ENCODE results near the gene MKRN1. TPM values are rescaled to one million over a fixed set of nuclear protein-coding genes. Genes with fewer than 3 reads are reported as not detected.

MKRN1 gene
- total RNA-seq, 1 donor from 2014 or later: 69.2 TPM

GRCh38 chr7:140484479-140484878, 5.2 kb upstream of the MKRN1 start:
- DNase-seq (ENCODE audit: low read depth): no peak
- H3K4me3 ChIP-seq (ENCODE audit: low read depth, low read length): no peak overlapping the region
- TF ChIP-seq, protein P1, sequence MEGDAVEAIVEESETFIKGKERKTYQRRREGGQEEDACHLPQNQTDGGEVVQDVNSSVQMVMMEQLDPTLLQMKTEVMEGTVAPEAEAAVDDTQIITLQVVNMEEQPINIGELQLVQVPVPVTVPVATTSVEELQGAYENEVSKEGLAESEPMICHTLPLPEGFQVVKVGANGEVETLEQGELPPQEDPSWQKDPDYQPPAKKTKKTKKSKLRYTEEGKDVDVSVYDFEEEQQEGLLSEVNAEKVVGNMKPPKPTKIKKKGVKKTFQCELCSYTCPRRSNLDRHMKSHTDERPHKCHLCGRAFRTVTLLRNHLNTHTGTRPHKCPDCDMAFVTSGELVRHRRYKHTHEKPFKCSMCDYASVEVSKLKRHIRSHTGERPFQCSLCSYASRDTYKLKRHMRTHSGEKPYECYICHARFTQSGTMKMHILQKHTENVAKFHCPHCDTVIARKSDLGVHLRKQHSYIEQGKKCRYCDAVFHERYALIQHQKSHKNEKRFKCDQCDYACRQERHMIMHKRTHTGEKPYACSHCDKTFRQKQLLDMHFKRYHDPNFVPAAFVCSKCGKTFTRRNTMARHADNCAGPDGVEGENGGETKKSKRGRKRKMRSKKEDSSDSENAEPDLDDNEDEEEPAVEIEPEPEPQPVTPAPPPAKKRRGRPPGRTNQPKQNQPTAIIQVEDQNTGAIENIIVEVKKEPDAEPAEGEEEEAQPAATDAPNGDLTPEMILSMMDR (conservative IDR thresholded peaks at IDR 0.05; ENCODE audit: low read depth, low read length): no peak

GRCh38 chr7:140479739-140480084, 407 bp upstream of the MKRN1 start:
- DNase-seq (ENCODE audit: low read depth): no peak
- peak overlapping the region; percentile 83 for H3K4me3 ChIP-seq (ENCODE audit: low read depth, low read length)
- TF ChIP-seq, protein P1 (conservative IDR thresholded peaks at IDR 0.05; ENCODE audit: low read depth, low read length): no peak

DNA sequence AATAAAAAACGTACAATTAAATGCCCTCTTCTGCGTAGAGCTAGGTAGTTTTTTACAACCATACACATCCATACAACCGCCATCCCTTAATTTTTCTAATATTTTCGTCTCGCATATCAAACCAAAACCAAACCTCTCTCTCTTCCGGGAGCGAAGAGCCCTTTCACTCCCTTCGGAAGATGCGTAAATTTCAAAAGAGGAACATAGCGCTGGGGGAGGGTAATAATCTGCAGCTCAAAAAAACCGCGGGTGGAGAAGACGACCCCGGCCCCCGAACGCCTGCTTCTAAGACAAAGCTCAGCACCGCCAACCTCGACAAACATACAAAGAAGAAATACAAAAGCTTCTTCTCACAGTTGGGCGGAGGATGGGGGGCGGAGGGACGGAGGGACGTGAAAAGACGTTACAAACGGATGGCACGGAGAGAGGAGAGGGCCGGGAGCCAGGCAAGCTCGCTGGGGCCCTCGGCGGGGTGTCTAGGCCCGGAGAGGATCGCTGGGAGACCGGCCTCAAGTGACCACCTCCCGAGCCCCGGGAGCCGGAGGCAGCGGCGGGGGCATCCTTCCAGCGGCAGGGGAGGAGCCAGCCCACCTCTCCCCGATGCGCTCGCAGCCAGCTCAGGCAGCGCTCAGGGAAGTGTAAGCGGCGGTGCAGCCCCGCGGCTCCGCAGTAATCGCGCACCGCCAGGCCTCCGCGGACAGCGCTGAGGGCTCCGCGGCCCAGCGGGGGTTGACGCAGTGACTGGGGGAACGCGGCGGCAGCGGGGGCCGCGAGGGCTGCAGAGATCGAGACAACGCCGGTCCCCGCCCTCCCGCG, 851 bp downstream of the MKRN1 start:
- no peak for DNase-seq (ENCODE audit: low read depth)
- H3K4me3 ChIP-seq (ENCODE audit: low read depth, low read length): peak overlapping the region; percentile 83
- TF ChIP-seq, protein P1 (conservative IDR thresholded peaks at IDR 0.05; ENCODE audit: low read depth, low read length): no peak

GRCh38 chr7:140476698-140477261, 2.5 kb downstream of the MKRN1 start:
- H3K4me3 ChIP-seq (ENCODE audit: low read depth, low read length): peak overlapping the region; percentile 83
- DNase-seq (ENCODE audit: low read depth): no peak
- TF ChIP-seq, protein P1 (conservative IDR thresholded peaks at IDR 0.05; ENCODE audit: low read depth, low read length): no peak

GRCh38 chr7:140475747-140476333, 3.5 kb downstream of the MKRN1 start:
- no peak for DNase-seq (ENCODE audit: low read depth)
- no peak overlapping the region for H3K4me3 ChIP-seq (ENCODE audit: low read depth, low read length)
- TF ChIP-seq, protein P1 (conservative IDR thresholded peaks at IDR 0.05; ENCODE audit: low read depth, low read length): peak; percentile 64

- TF ChIP-seq, protein P1 (conservative IDR thresholded peaks at IDR 0.05; ENCODE audit: low read depth, low read length): no peak
- no peak for DNase-seq (ENCODE audit: low read depth)
- H3K4me3 ChIP-seq (ENCODE audit: low read depth, low read length): no peak overlapping the region
Observed at GRCh38 chr7:140463111-140463510, 16.2 kb downstream of the MKRN1 start.

Data from epithelial cell of proximal tubule (primary cell).